ENCODE measurements around the gene DPM3. TPM values are rescaled to one million over a fixed set of nuclear protein-coding genes. Genes with fewer than 3 reads are reported as not detected.

Gene DPM3
- total RNA-seq, 1 experiment from 2014 or later = 113 TPM

DNA sequence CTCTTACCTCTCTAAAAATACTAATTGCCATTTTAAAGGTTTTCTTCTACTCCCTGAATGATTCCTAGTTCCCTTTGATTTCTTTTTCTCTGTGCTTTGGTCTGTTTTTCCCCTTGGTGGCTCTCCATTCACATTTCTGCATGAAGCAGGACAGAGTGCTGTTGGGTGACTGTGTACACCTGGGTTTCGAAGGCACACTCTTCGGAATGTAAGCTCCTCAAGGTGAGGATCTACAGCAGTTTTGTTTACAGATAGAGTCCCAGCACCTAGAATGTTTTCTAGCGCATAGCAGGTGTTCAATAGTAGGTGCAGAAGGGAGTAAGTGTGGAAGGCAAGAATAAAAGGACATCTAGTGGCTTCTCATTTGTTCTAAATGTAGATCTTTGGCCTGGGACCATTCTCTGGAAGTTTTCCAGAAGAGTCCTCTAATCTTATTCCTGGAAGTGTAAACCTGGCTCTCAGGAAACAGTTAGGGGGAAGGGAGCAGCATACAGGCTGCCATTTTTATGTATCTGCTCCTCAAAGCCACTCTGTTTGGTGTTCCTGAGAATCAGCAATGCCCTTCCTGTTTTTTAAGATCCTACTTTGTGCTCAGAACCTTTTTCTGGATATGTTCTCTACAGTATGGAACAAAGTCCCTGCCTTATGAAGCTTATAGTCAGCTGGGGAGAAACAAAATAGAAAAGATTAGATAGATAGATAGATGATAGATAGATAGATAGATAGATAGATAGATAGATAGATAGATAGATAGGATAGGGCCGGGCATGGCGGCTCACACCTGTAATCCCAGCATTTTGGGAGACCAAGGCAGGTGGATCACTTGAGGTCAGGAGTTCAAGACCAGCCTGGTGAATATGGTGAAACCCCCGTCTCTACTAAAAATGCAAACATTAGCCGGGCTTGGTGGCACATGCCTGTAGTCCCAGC, 35.5 kb downstream of the DPM3 start:
- Histone ChIP-seq H3K4me1 (ENCODE audit: control insufficient read depth in 1 of 2, insufficient read depth in 2 of 2, low read length in 2 of 2) (no peaks in the 10 kb centered on the region), H3K27ac (ENCODE audit: low read depth, low read length) (no peak overlapping the region), H4K20me1 (ENCODE audit: insufficient read depth) (no peaks in the 10 kb centered on the region), H3K4me2 (ENCODE audit: low read length) (no peak overlapping the region), H3K9ac (ENCODE audit: low read length) (no peak overlapping the region), H3K27me3 (ENCODE audit: insufficient read depth, low read length) (no peaks in the 10 kb centered on the region), H3K79me2 (ENCODE audit: insufficient read depth, low read length) (no peaks in the 10 kb centered on the region), H3K4me3 (replicated peaks in 1 of 2; ENCODE audit: low read depth in 1 of 2, low read length in 2 of 2) (no peak overlapping the region), H3K9me3 (ENCODE audit: control insufficient read depth in 1 of 2, insufficient read depth in 1 of 2, low read depth in 1 of 2, low read length in 2 of 2) (no peaks in the 10 kb centered on the region), H3K9me2 (ENCODE audit: insufficient read depth) (no peaks in the 10 kb centered on the region), H2AFZ (ENCODE audit: low read depth, low read length, poor library complexity, severe bottlenecking) (no peak overlapping the region), H3K36me3 (ENCODE audit: control insufficient read depth in 1 of 2, insufficient read depth in 2 of 2, low read length in 2 of 2) (no peaks in the 10 kb centered on the region)
- DNase-seq (ENCODE audit: low read depth, low spot score) (no peak), ATAC-seq (no peak)
- no peak for TF ChIP-seq ZNF274 (IDR thresholded peaks at IDR 0.05; ENCODE audit: low read depth, low read length)
- no peak for TF ChIP-seq CBX3 (IDR thresholded peaks at IDR 0.05; ENCODE audit: low read depth)
- TF ChIP-seq ELF1 (IDR thresholded peaks at IDR 0.05; ENCODE audit: borderline replicate concordance, low read depth) = no peak
- TF ChIP-seq TCF7L2 (IDR thresholded peaks at IDR 0.05; ENCODE audit: borderline replicate concordance, extremely low read depth, insufficient read depth, insufficient read length) = no peak
- TF ChIP-seq, protein P1, sequence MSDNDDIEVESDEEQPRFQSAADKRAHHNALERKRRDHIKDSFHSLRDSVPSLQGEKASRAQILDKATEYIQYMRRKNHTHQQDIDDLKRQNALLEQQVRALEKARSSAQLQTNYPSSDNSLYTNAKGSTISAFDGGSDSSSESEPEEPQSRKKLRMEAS (IDR thresholded peaks at IDR 0.05) = no peak
- no peak for TF ChIP-seq SIN3A (IDR thresholded peaks at IDR 0.05; ENCODE audit: low read depth)
- TF ChIP-seq, protein P2, sequence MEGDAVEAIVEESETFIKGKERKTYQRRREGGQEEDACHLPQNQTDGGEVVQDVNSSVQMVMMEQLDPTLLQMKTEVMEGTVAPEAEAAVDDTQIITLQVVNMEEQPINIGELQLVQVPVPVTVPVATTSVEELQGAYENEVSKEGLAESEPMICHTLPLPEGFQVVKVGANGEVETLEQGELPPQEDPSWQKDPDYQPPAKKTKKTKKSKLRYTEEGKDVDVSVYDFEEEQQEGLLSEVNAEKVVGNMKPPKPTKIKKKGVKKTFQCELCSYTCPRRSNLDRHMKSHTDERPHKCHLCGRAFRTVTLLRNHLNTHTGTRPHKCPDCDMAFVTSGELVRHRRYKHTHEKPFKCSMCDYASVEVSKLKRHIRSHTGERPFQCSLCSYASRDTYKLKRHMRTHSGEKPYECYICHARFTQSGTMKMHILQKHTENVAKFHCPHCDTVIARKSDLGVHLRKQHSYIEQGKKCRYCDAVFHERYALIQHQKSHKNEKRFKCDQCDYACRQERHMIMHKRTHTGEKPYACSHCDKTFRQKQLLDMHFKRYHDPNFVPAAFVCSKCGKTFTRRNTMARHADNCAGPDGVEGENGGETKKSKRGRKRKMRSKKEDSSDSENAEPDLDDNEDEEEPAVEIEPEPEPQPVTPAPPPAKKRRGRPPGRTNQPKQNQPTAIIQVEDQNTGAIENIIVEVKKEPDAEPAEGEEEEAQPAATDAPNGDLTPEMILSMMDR (IDR thresholded peaks at IDR 0.05 in 2 of 3, conservative IDR thresholded peaks at IDR 0.05 in 1 of 3; ENCODE audit: borderline replicate concordance in 1 of 3, insufficient read depth in 1 of 3, low read depth in 2 of 3, low read length in 2 of 3) = no peak
- TF ChIP-seq POLR2AphosphoS5 (IDR thresholded peaks at IDR 0.05; ENCODE audit: low read depth, low read length) = no peak
- TF ChIP-seq, protein P3, sequence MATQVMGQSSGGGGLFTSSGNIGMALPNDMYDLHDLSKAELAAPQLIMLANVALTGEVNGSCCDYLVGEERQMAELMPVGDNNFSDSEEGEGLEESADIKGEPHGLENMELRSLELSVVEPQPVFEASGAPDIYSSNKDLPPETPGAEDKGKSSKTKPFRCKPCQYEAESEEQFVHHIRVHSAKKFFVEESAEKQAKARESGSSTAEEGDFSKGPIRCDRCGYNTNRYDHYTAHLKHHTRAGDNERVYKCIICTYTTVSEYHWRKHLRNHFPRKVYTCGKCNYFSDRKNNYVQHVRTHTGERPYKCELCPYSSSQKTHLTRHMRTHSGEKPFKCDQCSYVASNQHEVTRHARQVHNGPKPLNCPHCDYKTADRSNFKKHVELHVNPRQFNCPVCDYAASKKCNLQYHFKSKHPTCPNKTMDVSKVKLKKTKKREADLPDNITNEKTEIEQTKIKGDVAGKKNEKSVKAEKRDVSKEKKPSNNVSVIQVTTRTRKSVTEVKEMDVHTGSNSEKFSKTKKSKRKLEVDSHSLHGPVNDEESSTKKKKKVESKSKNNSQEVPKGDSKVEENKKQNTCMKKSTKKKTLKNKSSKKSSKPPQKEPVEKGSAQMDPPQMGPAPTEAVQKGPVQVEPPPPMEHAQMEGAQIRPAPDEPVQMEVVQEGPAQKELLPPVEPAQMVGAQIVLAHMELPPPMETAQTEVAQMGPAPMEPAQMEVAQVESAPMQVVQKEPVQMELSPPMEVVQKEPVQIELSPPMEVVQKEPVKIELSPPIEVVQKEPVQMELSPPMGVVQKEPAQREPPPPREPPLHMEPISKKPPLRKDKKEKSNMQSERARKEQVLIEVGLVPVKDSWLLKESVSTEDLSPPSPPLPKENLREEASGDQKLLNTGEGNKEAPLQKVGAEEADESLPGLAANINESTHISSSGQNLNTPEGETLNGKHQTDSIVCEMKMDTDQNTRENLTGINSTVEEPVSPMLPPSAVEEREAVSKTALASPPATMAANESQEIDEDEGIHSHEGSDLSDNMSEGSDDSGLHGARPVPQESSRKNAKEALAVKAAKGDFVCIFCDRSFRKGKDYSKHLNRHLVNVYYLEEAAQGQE (IDR thresholded peaks at IDR 0.05; ENCODE audit: low read depth) = no peak
- no peak for TF ChIP-seq SP1 (IDR thresholded peaks at IDR 0.05; ENCODE audit: low read depth)
- TF ChIP-seq RAD21 (IDR thresholded peaks at IDR 0.05; ENCODE audit: low read depth) = no peak
- no peak for TF ChIP-seq EZH2 (IDR thresholded peaks at IDR 0.05)
- TF ChIP-seq, protein P4, sequence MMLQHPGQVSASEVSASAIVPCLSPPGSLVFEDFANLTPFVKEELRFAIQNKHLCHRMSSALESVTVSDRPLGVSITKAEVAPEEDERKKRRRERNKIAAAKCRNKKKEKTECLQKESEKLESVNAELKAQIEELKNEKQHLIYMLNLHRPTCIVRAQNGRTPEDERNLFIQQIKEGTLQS (IDR thresholded peaks at IDR 0.05) = no peak
- TF ChIP-seq CEBPB (IDR thresholded peaks at IDR 0.05; ENCODE audit: low read depth) = no peak
- TF ChIP-seq EGR1 (IDR thresholded peaks at IDR 0.05; ENCODE audit: low read depth) = no peak
- TF ChIP-seq ZFX (IDR thresholded peaks at IDR 0.05) = no peak
- POLR2A ChIA-PET = no interaction called here
- intact Hi-C loops (cut with micrococcal nuclease) = no loop called here
- CTCF ChIA-PET = no interaction called here
- no TSS peak for BruUV-seq (replicated peaks)
- RAD21 ChIA-PET (ENCODE audit: low non-redundant PET in 1 of 2, low total read pairs in 2 of 2, uncharacterized antibody in 2 of 2, unreplicated experiment in 2 of 2) = no interaction called here

All from HCT116 (cell line).